C4-2B (cell line): ENCODE measurements around the gene CMYA5.

Experiments used
- H3K27ac ChIP-seq: fragments of 450-650 bp; 2 replicates; pipeline ENCODE4 v1.5.1; 2017
- ZFX ChIP-seq: fragments of 450-650 bp; IDR thresholded peaks from 2 replicates; pipeline ENCODE4 v1.6.1; 2017
- TF ChIP-seq, protein P1 (sequence below): fragments of 450-650 bp; conservative IDR thresholded peaks from 2 replicates; pipeline ENCODE4 v1.5.1; 2017; ENCODE audit warnings: mild to moderate bottlenecking

CMYA5 gene

DNA sequence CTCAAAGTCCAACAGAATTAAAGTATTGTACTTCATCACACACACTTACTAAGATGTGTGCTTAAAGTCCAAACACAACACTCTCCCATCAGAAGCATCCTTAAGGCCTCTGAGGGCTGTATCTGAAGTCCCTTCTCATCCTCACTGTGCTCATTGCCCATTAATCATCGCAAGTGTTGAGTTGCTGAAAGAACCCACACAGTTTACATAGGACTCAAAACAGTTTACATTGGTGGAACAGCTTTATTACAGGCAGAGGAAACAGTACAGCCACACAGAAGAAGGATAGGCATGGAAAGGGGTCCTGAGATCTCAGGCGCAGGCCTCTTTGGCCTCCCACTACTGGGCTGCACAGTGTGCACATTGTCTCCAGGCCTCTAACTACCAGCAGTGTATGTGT lies 113.4 kb downstream of the CMYA5 start:
- TF ChIP-seq, protein P1, sequence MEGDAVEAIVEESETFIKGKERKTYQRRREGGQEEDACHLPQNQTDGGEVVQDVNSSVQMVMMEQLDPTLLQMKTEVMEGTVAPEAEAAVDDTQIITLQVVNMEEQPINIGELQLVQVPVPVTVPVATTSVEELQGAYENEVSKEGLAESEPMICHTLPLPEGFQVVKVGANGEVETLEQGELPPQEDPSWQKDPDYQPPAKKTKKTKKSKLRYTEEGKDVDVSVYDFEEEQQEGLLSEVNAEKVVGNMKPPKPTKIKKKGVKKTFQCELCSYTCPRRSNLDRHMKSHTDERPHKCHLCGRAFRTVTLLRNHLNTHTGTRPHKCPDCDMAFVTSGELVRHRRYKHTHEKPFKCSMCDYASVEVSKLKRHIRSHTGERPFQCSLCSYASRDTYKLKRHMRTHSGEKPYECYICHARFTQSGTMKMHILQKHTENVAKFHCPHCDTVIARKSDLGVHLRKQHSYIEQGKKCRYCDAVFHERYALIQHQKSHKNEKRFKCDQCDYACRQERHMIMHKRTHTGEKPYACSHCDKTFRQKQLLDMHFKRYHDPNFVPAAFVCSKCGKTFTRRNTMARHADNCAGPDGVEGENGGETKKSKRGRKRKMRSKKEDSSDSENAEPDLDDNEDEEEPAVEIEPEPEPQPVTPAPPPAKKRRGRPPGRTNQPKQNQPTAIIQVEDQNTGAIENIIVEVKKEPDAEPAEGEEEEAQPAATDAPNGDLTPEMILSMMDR = no peak
- no peak for TF ChIP-seq ZFX
- H3K27ac ChIP-seq = no peak overlapping the region

DNA sequence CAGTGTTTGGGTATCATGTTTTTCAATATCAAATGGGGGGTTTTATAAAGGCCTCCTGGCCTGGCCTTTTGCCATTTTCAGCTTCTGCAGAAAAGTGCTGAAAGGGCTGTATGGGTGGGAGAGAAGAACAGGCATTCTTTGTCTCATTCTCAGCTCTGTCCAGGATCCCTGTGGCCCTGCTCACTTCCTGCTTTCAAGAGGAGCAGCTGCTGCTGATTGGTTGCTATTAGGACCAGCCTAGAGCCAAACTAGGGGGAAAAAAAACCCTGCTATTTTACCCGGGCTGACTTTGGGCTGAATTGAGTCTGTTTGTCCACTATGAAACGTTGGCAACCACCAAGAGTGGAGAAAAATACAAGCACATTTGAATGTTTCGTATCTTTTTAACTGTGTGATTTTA lies 117.1 kb downstream of the CMYA5 start:
- no peak overlapping the region for H3K27ac ChIP-seq
- TF ChIP-seq ZFX = no peak

DNA sequence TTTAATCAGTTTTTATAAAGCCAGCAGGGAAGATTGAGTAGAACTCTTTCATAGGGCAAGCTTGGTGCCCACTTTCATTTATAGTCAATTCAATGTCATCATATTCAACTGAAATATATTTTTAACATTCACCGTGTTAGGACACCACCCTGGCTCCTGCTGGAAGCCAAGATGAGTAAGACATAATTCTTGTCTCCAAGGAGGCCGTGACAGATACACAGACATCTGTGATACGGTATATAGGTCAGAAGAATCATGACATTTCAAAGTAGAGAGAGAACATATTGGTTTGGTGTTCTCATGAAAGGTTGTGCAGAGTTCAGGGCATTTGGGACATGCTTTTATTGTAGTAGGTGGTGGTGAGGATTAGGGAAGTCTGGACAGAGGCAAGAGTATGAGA lies 120.1 kb downstream of the CMYA5 start:
- no peak for TF ChIP-seq ZFX
- TF ChIP-seq, protein P1 = no peak
- H3K27ac ChIP-seq = no peak overlapping the region

DNA sequence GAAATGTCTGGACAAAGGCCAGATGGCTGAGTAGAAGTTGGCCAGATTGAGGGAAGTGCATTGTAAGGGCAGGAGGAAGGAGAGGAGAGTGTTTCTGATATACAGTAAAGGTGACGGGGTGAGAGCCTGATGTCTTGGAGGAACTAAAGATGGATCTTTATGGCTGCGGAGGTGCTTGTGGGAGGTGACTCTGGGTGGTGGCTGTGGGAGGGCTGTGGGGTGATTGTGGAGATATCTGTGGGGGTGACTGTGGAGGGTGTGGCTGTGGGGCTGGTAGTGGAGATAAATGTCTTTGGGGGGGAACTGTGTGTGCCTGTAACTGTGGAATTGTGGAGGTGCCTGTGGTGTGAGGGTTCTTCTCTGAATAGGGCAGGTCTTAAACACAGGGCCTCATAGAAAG lies 121.4 kb downstream of the CMYA5 start:
- H3K27ac ChIP-seq = no peak overlapping the region
- no peak for TF ChIP-seq ZFX

DNA sequence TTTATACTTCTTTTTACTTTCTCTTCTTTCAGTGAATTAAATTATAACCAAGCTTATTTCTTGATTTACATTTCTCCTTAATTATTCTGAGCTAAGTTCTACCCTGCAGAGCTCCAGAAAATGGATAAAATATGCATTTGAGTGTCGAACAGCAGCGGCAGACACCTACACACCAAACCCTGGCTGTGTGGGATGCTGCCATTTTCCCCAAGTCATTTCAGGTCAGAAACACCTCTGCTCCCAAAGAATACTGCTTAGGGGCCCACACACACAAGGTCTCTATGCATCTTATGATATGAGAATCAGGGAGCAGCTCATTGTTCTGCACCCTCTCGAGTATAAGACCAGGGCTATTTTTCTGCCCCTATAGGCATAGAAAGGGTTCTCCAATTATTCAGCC lies 122.3 kb downstream of the CMYA5 start:
- TF ChIP-seq, protein P1 = no peak
- no peak for TF ChIP-seq ZFX
- H3K27ac ChIP-seq = no peak overlapping the region

DNA sequence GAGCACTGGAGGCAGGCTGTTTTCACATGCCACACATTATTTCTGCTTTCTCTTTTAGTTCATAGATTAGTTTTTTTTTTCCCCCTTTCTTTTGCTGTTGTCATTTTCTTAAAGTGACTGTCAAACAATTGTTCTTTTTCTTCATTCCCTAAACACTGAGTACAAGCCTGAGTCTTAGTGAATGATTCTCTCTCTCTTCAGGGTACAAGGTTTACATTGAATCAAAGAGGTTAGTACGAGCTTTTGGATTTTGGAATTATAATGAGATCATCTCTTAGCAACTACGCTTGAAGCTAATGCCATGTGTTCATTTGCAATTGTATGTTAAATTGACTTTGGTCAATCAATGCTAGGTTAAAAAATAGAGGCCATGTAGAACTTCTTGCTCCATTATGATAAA lies 125.1 kb downstream of the CMYA5 start:
- TF ChIP-seq, protein P1 = no peak
- no peak for TF ChIP-seq ZFX

DNA sequence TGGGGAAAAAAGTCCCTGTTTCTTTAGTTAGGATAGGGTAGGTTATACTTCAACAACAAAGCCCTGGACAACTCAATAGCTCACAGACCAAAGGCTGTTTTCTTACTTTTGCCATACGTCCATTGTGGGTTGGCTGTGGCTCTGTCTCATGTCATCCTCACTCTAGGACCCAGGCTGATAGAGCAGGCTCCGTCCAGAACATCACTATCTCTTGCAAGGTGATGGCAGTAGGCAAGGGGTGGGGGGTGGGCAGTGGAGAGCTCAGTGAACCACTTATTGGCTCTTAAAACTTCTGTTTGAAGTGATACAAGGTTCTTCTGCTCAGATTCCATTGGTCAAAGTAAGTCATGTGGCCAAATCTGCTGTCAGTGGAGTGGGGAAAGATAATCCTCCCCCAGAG lies 126.4 kb downstream of the CMYA5 start:
- TF ChIP-seq ZFX = no peak
- TF ChIP-seq, protein P1 = no peak
- no peak overlapping the region for H3K27ac ChIP-seq

More for the DNA sequence above, 125.1 kb downstream of the CMYA5 start:
- no peak overlapping the region for H3K27ac ChIP-seq

DNA sequence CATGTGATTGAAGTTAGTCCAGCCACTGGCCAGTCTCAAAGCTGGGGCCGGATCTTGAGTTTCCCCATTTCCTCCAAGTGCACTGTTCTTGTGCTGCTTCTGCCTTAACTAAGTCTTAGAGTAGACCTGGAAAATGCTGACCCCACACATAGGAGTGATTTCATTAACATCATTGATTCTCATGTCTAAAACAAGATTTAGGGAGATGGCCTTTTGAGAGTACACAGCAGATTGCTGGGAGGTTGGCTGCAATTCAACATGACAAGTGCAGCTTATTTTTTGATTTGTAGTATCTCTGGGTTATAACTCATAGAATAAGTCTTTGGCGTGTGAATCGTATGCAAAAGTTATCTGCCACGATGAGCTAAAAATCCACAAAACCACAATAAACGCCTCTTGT lies 131.0 kb downstream of the CMYA5 start:
- H3K27ac ChIP-seq = no peak overlapping the region
- no peak for TF ChIP-seq ZFX
- TF ChIP-seq, protein P1 = no peak

DNA sequence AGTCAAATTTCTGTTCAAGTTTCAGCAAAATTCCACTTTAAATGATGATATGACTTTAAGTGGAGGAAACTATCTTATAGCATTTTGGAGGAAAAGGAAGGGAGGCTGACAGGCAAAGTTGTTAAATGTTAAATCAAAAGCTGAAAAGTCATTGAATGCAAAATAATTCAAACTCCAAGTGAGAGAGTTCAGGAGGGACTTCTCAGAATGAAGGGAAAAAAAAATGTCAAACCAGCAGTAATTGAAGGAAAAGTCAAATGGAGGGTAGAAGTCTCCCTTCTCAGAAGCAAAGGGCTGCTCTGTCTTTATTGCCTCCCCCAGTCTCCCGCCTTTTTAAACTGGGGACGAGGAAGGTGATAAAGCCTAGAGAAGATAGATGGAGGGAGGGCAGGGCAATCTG lies 134.8 kb downstream of the CMYA5 start:
- TF ChIP-seq, protein P1 = no peak
- TF ChIP-seq ZFX = no peak

More for the DNA sequence above, 134.8 kb downstream of the CMYA5 start:
- no peak overlapping the region for H3K27ac ChIP-seq
